ENCODE results near the gene TXNL4B.
"Not testable (repeated sequence)": the region's sequence is repeated elsewhere in the genome, so short reads cannot be mapped to it uniquely, and the experiment has no call there.

TXNL4B gene

GRCh38 chr16:72111657-72112451, 18.4 kb upstream of the TXNL4B start:
- DNase-seq = no peak

- DNase-seq = no peak
Observed at GRCh38 chr16:72110662-72111615, 17.5 kb upstream of the TXNL4B start.

GRCh38 chr16:72109966-72110530, 16.6 kb upstream of the TXNL4B start:
- no peak for DNase-seq

GRCh38 chr16:72109300-72109699, 15.9 kb upstream of the TXNL4B start:
- DNase-seq = no peak

GRCh38 chr16:72108353-72109102, 15.1 kb upstream of the TXNL4B start:
- no peak for DNase-seq

- DNase-seq = no peak
Observed at GRCh38 chr16:72107371-72107770, 14.0 kb upstream of the TXNL4B start.

- DNase-seq = no peak
Observed at GRCh38 chr16:72105978-72106377, 12.6 kb upstream of the TXNL4B start.

GRCh38 chr16:72104905-72105304, 11.5 kb upstream of the TXNL4B start:
- no peak for DNase-seq

GRCh38 chr16:72101195-72101594, 7.8 kb upstream of the TXNL4B start:
- DNase-seq = no peak

- peak; percentile 17 for DNase-seq
Observed at GRCh38 chr16:72099377-72099818, 6.0 kb upstream of the TXNL4B start.

- no peak for DNase-seq
Observed at GRCh38 chr16:72098936-72099335, 5.5 kb upstream of the TXNL4B start.

GRCh38 chr16:72094266-72094610, 818 bp upstream of the TXNL4B start:
- peak; percentile 55 for DNase-seq

- no peak for DNase-seq
Observed at GRCh38 chr16:72092832-72093447, 480 bp downstream of the TXNL4B start.

GRCh38 chr16:72091217-72091616, 2.2 kb downstream of the TXNL4B start:
- no peak for DNase-seq

GRCh38 chr16:72085002-72085401, 8.4 kb downstream of the TXNL4B start:
- DNase-seq = no peak

GRCh38 chr16:72084445-72084844, 9.0 kb downstream of the TXNL4B start:
- no peak for DNase-seq

- DNase-seq = no peak
Observed at GRCh38 chr16:72083778-72084404, 9.5 kb downstream of the TXNL4B start.

- not testable (repeated sequence) for DNase-seq
Observed at GRCh38 chr16:72076991-72077706, 16.3 kb downstream of the TXNL4B start.

GRCh38 chr16:72075067-72075466, 18.4 kb downstream of the TXNL4B start:
- DNase-seq = not testable (repeated sequence)

- no peak for DNase-seq
Observed at GRCh38 chr16:72073560-72074230, 19.7 kb downstream of the TXNL4B start.
